Smooth muscle cell (in vitro differentiated cells): ENCODE results near the gene GALNTL6. TPM values are rescaled to one million over a fixed set of nuclear protein-coding genes. Genes with fewer than 3 reads are reported as not detected.
"Not testable (repeated sequence)": the region's sequence is repeated elsewhere in the genome, so short reads cannot be mapped to it uniquely, and the experiment has no call there.

Experiments used
- DNase-seq: peaks from one replicate; lab custom pipeline; 2025; ENCODE audit not compliant: unreplicated experiment; lab: John Stamatoyannopoulos, UW
- H2AFZ ChIP-seq: fragments of 200-600 bp; sonication (generic); 2 replicates; pipeline ENCODE4 v1.6.0; 2016; ENCODE audit warnings: antibody characterized with exemption, low read depth, mild to moderate bottlenecking
- H3F3A ChIP-seq: fragments of 200-600 bp; sonication (generic); 2 replicates; pipeline ENCODE4 v1.6.0; 2017; ENCODE audit warnings: antibody characterized with exemption, low read depth
- H3K27ac ChIP-seq: fragments of 200-600 bp; sonication (generic); 2 replicates; pipeline ENCODE4 v1.5.1; 2016; ENCODE audit warnings: low read depth, mild to moderate bottlenecking
- H3K27me3 ChIP-seq: fragments of 200-600 bp; sonication (generic); 2 replicates; pipeline ENCODE4 v1.6.1; 2016; ENCODE audit warnings: low read depth, mild to moderate bottlenecking
- H3K36me3 ChIP-seq: fragments of 200-600 bp; sonication (generic); 2 replicates; pipeline ENCODE4 v1.5.1; 2016; ENCODE audit warnings: low read depth
- H3K4me1 ChIP-seq: fragments of 200-600 bp; sonication (generic); 2 replicates; pipeline ENCODE4 v1.5.1; 2016; ENCODE audit warnings: low read depth
- H3K4me2 ChIP-seq: fragments of 200-600 bp; sonication (generic); 2 replicates; pipeline ENCODE4 v1.6.0; 2016; ENCODE audit warnings: mild to moderate bottlenecking
- H3K4me3 ChIP-seq: fragments of 200-600 bp; sonication (generic); 2 replicates; pipeline ENCODE4 v1.5.1; 2016; ENCODE audit warnings: mild to moderate bottlenecking
- H3K79me2 ChIP-seq: fragments of 200-600 bp; sonication (generic); 2 replicates; pipeline ENCODE4 v1.6.0; 2016; ENCODE audit warnings: low read depth, mild to moderate bottlenecking
- H3K9ac ChIP-seq: fragments of 200-600 bp; sonication (generic); 2 replicates; pipeline ENCODE4 v1.6.0; 2016; ENCODE audit warnings: low read depth
- H3K9me3 ChIP-seq: fragments of 200-600 bp; sonication (generic); replicated peaks from 2 replicates; pipeline ENCODE4 v1.5.1; 2016; ENCODE audit warnings: low read depth
- H4K20me1 ChIP-seq: fragments of 200-600 bp; sonication (generic); 2 replicates; pipeline ENCODE4 v1.6.0; 2016; ENCODE audit warnings: low read depth
- CTCF ChIP-seq: fragments of 200-600 bp; sonication (generic); IDR thresholded peaks from 2 replicates; pipeline ENCODE4 v1.5.1; 2017; ENCODE audit warnings: borderline replicate concordance, mild to moderate bottlenecking, antibody characterized with exemption; ENCODE audit not compliant: insufficient read depth, poor library complexity, severe bottlenecking
- WGBS: methylation state at CpG from one replicate; pipeline ENCODE4 v1.1.7; 2016; ENCODE audit warnings: low lambda C conversion rate; 5-methylcytosine and 5-hydroxymethylcytosine counted together
- polyA plus RNA-seq: library from polyadenylated mRNA; unstranded; fragments of >200 nt; fragmentation: Nextera tagmentation; extraction: Ambion mirVana; gene quantifications from 2 replicates; pipeline ENCODE4 v1.2.1, GENCODE V29; 2016
- total RNA-seq: library from RNA; depleted of rRNA; stranded (reverse); fragments of >200 nt; gene quantifications from 2 replicates; pipeline ENCODE4 v1.2.3, GENCODE V29; 2014

The GALNTL6 gene
- total and polyA plus RNA-seq, 2 experiments from 2014 or later = 0.18 to 1.3 TPM

GRCh38 chr4:172791841-172792240 is 978.6 kb downstream of the GALNTL6 start:
- 95% methylated on average over 4 of the region's 4 CpGs for WGBS
- no peak for DNase-seq
- no peak for TF ChIP-seq CTCF

GRCh38 chr4:172793565-172794306 is 980.5 kb downstream of the GALNTL6 start:
- 65% methylated on average over 4 of the region's 4 CpGs for WGBS
- Histone ChIP-seq H3K9ac (no peak overlapping the region), H3K79me2 (no peaks in the 10 kb centered on the region), H4K20me1 (no peaks in the 10 kb centered on the region), H3K4me2 (no peak overlapping the region), H3K27me3 (no peaks in the 10 kb centered on the region), H3K27ac (no peak overlapping the region), H3F3A (no peaks in the 10 kb centered on the region), H3K4me3 (no peak overlapping the region), H3K4me1 (no peaks in the 10 kb centered on the region), H2AFZ (no peak overlapping the region), H3K9me3 (no peaks in the 10 kb centered on the region), H3K36me3 (no peaks in the 10 kb centered on the region)
- TF ChIP-seq CTCF = no peak
- no peak for DNase-seq

More at GRCh38 chr4:172791841-172792240, 978.6 kb downstream of the GALNTL6 start:
- no peak overlapping the region for H2AFZ ChIP-seq
- H3K9me3 ChIP-seq = no peaks in the 10 kb centered on the region
- no peak overlapping the region for H3K4me2 ChIP-seq
- no peaks in the 10 kb centered on the region for H3K79me2 ChIP-seq
- no peaks in the 10 kb centered on the region for H4K20me1 ChIP-seq
- no peak overlapping the region for H3K9ac ChIP-seq
- no peaks in the 10 kb centered on the region for H3K4me1 ChIP-seq
- H3K27me3 ChIP-seq = no peaks in the 10 kb centered on the region
- H3F3A ChIP-seq = no peaks in the 10 kb centered on the region
- H3K27ac ChIP-seq = no peak overlapping the region
- H3K4me3 ChIP-seq = no peak overlapping the region
- no peaks in the 10 kb centered on the region for H3K36me3 ChIP-seq

- no peaks in the 10 kb centered on the region for H3K4me1 ChIP-seq
Observed at GRCh38 chr4:172794307-172794703, 981.1 kb downstream of the GALNTL6 start.

GRCh38 chr4:172797281-172797680 is 984.1 kb downstream of the GALNTL6 start:
- not testable (repeated sequence) for H3K9ac ChIP-seq, H2AFZ ChIP-seq, H3K4me2 ChIP-seq, H3K9me3 ChIP-seq, H3K27me3 ChIP-seq, H3F3A ChIP-seq, H3K79me2 ChIP-seq, H4K20me1 ChIP-seq, H3K4me1 ChIP-seq, H3K27ac ChIP-seq, DNase-seq, H3K36me3 ChIP-seq, H3K4me3 ChIP-seq
- WGBS = 96% methylated on average over 18 of the region's 18 CpGs

More at GRCh38 chr4:172794307-172794703, 981.1 kb downstream of the GALNTL6 start:
- no peaks in the 10 kb centered on the region for H3K79me2 ChIP-seq
- 71% methylated on average over 3 of the region's 3 CpGs for WGBS
- H3K4me2 ChIP-seq = no peak overlapping the region
- H3K27ac ChIP-seq = no peak overlapping the region
- no peak for TF ChIP-seq CTCF
- no peaks in the 10 kb centered on the region for H3K27me3 ChIP-seq
- no peak for DNase-seq
- H2AFZ ChIP-seq = no peak overlapping the region
- no peaks in the 10 kb centered on the region for H3F3A ChIP-seq
- no peak overlapping the region for H3K9ac ChIP-seq
- no peaks in the 10 kb centered on the region for H3K36me3 ChIP-seq
- H3K9me3 ChIP-seq = no peaks in the 10 kb centered on the region
- H4K20me1 ChIP-seq = no peaks in the 10 kb centered on the region
- no peak overlapping the region for H3K4me3 ChIP-seq
